Trophoblast cell (in vitro differentiated cells and primary cell): ENCODE results near the gene SULT4A1.

Experiments used
- DNase-seq, 2 donors: peaks; one replicate each; pipeline ENCODE4 v3.0.0-alpha.2; 2016
- H2AFZ ChIP-seq: 2 replicates; pipeline ENCODE4 v1.6.1; 2013; ENCODE audit warnings: low read length, moderate library complexity, mild to moderate bottlenecking; ENCODE audit not compliant: insufficient read depth, poor library complexity
- H2AK5ac ChIP-seq: 2 replicates; pipeline ENCODE4 v1.6.1; 2013; ENCODE audit warnings: mild to moderate bottlenecking, low read length
- H2BK120ac ChIP-seq: 2 replicates; pipeline ENCODE4 v1.6.1; 2013; ENCODE audit warnings: low read length, mild to moderate bottlenecking, moderate library complexity; ENCODE audit not compliant: insufficient read depth, poor library complexity
- H2BK12ac ChIP-seq: 2 replicates; pipeline ENCODE4 v1.6.1; 2013; ENCODE audit warnings: mild to moderate bottlenecking, low read length, moderate library complexity
- H2BK5ac ChIP-seq: 2 replicates; pipeline ENCODE4 v1.6.1; 2013; ENCODE audit warnings: low read length, low read depth, moderate library complexity, mild to moderate bottlenecking; ENCODE audit not compliant: poor library complexity
- H3K14ac ChIP-seq: 2 replicates; pipeline ENCODE4 v1.6.1; 2013; ENCODE audit warnings: mild to moderate bottlenecking, low read length
- H3K18ac ChIP-seq: 2 replicates; pipeline ENCODE4 v1.6.1; 2013; ENCODE audit warnings: mild to moderate bottlenecking, low read length
- H3K23ac ChIP-seq: 2 replicates; pipeline ENCODE4 v1.6.1; 2013; ENCODE audit warnings: low read length
- H3K27ac ChIP-seq: 2 replicates; pipeline ENCODE4 v1.5.1; 2013; ENCODE audit warnings: low read depth, mild to moderate bottlenecking, inconsistent platforms, low read length, moderate library complexity
- H3K27me3 ChIP-seq: 2 replicates; pipeline ENCODE4 v1.6.1; 2013; ENCODE audit warnings: inconsistent platforms, mild to moderate bottlenecking, low read length, moderate library complexity; ENCODE audit not compliant: insufficient read depth
- H3K36me3 ChIP-seq, 2 experiments: 1 replicate in 1 of 2; 2 replicates in 1 of 2; pipeline ENCODE4 v1.6.1; 2013; ENCODE audit warnings: low read length in 2 of 2, mild to moderate bottlenecking in 2 of 2, moderate library complexity in 1 of 2; ENCODE audit not compliant: insufficient read depth in 2 of 2, control insufficient read depth in 1 of 2
- H3K4ac ChIP-seq: 2 replicates; pipeline ENCODE4 v1.6.1; 2013; ENCODE audit warnings: low read depth, mild to moderate bottlenecking, low read length, moderate library complexity
- H3K4me1 ChIP-seq, 2 experiments: 1 replicate in 1 of 2; 2 replicates in 1 of 2; pipeline ENCODE4 v1.6.1; 2013; ENCODE audit warnings: low read length in 2 of 2, mild to moderate bottlenecking in 2 of 2, moderate library complexity in 1 of 2; ENCODE audit not compliant: insufficient read depth in 2 of 2, control insufficient read depth in 1 of 2
- H3K4me2 ChIP-seq: 2 replicates; pipeline ENCODE4 v1.6.1; 2013; ENCODE audit warnings: inconsistent platforms, mild to moderate bottlenecking, low read length, moderate library complexity
- H3K4me3 ChIP-seq: 2 replicates; pipeline ENCODE4 v1.5.1; 2013; ENCODE audit warnings: mild to moderate bottlenecking, low read depth, low read length, inconsistent platforms
- H3K79me1 ChIP-seq: one replicate; pipeline ENCODE4 v1.6.1; 2013; ENCODE audit warnings: low read length
- H3K79me2 ChIP-seq: 2 replicates; pipeline ENCODE4 v1.6.1; 2013; ENCODE audit warnings: low read length, mild to moderate bottlenecking; ENCODE audit not compliant: control insufficient read depth, insufficient read depth, poor library complexity
- H3K9ac ChIP-seq: 2 replicates; pipeline ENCODE4 v1.6.1; 2013; ENCODE audit warnings: mild to moderate bottlenecking, low read length
- H3K9me3 ChIP-seq: 2 replicates; pipeline ENCODE4 v1.6.1; 2013; ENCODE audit warnings: low read depth, mild to moderate bottlenecking, control low read depth, inconsistent platforms, low read length; ENCODE audit not compliant: insufficient read depth
- H4K12ac ChIP-seq: 2 replicates; pipeline ENCODE4 v1.6.1; 2013; ENCODE audit warnings: low read depth, mild to moderate bottlenecking, low read length, moderate library complexity
- H4K8ac ChIP-seq: 2 replicates; pipeline ENCODE4 v1.6.1; 2013; ENCODE audit warnings: low read depth, mild to moderate bottlenecking, low read length, moderate library complexity
- H4K91ac ChIP-seq: one replicate; pipeline ENCODE4 v1.6.1; 2013; ENCODE audit warnings: low read depth, mild to moderate bottlenecking, low read length, moderate library complexity
- WGBS: extraction: QIAGEN DNeasy Blood & Tissue Kit; methylation state at CpG from one replicate; pipeline ENCODE4 v1.1.7; 2013; ENCODE audit warnings: missing lambda C conversion rate; ENCODE audit not compliant: insufficient read length, insufficient coverage; ENCODE audit errors: extremely low coverage; 5-methylcytosine and 5-hydroxymethylcytosine counted together

Gene SULT4A1

DNA sequence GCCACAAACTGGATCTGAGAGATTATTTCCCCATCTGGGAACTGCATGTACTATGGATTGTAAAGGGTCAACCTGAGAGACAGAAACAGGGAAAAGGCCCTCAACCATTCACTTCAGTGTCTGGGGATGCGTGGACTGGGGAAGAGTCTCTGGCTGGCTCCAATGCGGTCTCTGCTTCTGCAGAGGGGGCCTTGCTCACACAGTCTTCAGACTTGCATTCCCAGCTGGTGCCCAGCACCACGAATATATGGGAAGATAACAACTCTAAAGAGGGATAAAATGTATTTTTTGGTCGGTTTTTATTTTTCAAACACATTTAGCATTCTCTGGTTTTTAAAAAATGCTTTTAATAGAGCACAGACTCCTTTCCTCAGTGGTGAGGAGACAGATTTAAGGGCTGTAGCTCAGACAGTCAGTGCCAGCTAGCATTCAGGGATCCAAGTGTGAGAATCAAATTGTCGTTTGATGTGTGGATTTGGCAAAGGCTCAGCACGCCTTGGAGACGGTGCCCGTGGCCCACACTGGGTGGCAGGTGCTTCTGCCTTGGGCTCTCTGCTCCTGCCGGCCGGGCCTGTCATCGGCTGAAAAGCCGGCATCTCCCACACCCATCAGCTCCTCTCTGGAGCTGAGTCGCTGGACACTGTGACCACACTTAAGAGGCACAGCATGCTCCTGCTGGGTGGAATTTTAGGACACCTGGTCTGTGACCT is 42.2 kb downstream of the SULT4A1 start:
- no peaks in the 10 kb centered on the region for H3K4me1 ChIP-seq
- no peak overlapping the region for H3K14ac ChIP-seq
- H3K27ac ChIP-seq, result no peak overlapping the region
- H3K79me2 ChIP-seq, result no peaks in the 10 kb centered on the region
- no peak overlapping the region for H3K9ac ChIP-seq
- no peak overlapping the region for H3K4me2 ChIP-seq
- WGBS, result no CpG with 5 or more reads among the region's 13 CpGs
- H3K36me3 ChIP-seq, result no peaks in the 10 kb centered on the region
- H2BK12ac ChIP-seq, result no peak overlapping the region
- DNase-seq, result no peak
- no peak overlapping the region for H4K8ac ChIP-seq
- no peak overlapping the region for H4K12ac ChIP-seq
- no peak overlapping the region for H3K4ac ChIP-seq
- H2AFZ ChIP-seq, result no peak overlapping the region
- H2BK120ac ChIP-seq, result no peak overlapping the region
- H2AK5ac ChIP-seq, result no peak overlapping the region
- H3K79me1 ChIP-seq, result no peaks in the 10 kb centered on the region
- no peak overlapping the region for H3K4me3 ChIP-seq
- no peak overlapping the region for H3K23ac ChIP-seq
- H3K27me3 ChIP-seq, result no peaks in the 10 kb centered on the region
- no peak overlapping the region for H2BK5ac ChIP-seq
- no peak overlapping the region for H3K18ac ChIP-seq
- H4K91ac ChIP-seq, result no peak overlapping the region
- H3K9me3 ChIP-seq, result peaks cover 6% of the 10 kb centered on the region

DNA sequence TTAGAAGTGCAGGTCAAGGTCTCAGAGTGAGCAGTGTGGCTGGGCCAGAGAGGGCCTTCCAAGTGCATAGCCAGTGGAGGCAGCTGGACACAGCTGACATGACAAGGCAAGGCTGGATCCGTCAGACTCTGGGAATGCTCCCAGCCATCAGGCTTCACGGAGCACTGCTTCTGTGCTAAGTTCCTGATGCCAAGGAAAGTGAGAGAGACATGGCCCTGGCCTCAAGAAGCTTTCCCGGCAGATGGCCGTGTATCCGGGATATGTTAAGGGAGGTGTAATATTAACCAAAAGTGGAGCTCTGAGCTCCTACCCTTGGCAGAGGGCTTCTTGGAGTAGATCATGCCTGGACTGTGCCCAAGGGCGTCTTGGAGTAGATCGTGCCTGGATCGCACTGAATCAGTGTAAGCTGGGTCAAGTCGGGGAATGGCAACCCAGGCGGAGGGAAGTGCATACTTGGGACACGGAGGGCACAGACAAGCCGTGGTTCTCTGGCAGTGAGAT is 42.8 kb downstream of the SULT4A1 start:
- H3K9ac ChIP-seq, result no peak overlapping the region
- H4K91ac ChIP-seq, result no peak overlapping the region
- peaks cover 6% of the 10 kb centered on the region for H3K9me3 ChIP-seq
- no peaks in the 10 kb centered on the region for H3K79me2 ChIP-seq
- no peak overlapping the region for H4K8ac ChIP-seq
- H2BK12ac ChIP-seq, result no peak overlapping the region
- H2AK5ac ChIP-seq, result no peak overlapping the region
- DNase-seq, result no peak
- no peak overlapping the region for H3K23ac ChIP-seq
- H3K27ac ChIP-seq, result no peak overlapping the region
- no peak overlapping the region for H2BK120ac ChIP-seq
- no peaks in the 10 kb centered on the region for H3K79me1 ChIP-seq
- H4K12ac ChIP-seq, result no peak overlapping the region
- no peak overlapping the region for H3K4me3 ChIP-seq
- WGBS, result no CpG with 5 or more reads among the region's 12 CpGs
- no peak overlapping the region for H3K18ac ChIP-seq
- no peak overlapping the region for H3K14ac ChIP-seq
- no peaks in the 10 kb centered on the region for H3K4me1 ChIP-seq
- no peaks in the 10 kb centered on the region for H3K27me3 ChIP-seq
- H3K4ac ChIP-seq, result no peak overlapping the region
- no peak overlapping the region for H2BK5ac ChIP-seq
- H2AFZ ChIP-seq, result no peak overlapping the region
- no peak overlapping the region for H3K4me2 ChIP-seq
- no peaks in the 10 kb centered on the region for H3K36me3 ChIP-seq

DNA sequence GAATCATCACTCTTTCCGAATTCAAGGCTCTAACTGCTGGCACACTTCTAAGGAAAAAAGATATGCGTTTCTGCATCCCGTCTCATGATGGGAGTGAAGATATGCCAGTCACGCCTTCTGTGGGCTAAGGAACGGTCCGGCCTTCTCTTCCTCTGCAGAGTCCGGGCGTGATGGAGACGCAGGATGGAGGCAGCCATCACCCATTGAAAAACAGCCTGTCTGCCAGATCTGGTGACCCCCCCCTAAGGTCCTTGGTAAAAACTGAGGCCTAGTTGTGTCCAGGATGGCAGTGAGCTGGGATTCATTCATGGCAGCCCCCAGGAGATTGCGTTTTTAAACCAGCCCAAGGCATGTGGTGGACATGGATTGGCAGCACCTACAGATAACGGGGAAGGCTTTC is 43.3 kb downstream of the SULT4A1 start:
- H4K8ac ChIP-seq, result no peak overlapping the region
- no peak overlapping the region for H2AFZ ChIP-seq
- no peaks in the 10 kb centered on the region for H3K27me3 ChIP-seq
- no peak overlapping the region for H3K14ac ChIP-seq
- H3K4ac ChIP-seq, result no peak overlapping the region
- H4K91ac ChIP-seq, result no peak overlapping the region
- no peaks in the 10 kb centered on the region for H3K4me1 ChIP-seq
- H3K36me3 ChIP-seq, result no peaks in the 10 kb centered on the region
- no peak overlapping the region for H3K27ac ChIP-seq
- WGBS, result no CpG with 5 or more reads among the region's 11 CpGs
- no peak overlapping the region for H2BK12ac ChIP-seq
- H4K12ac ChIP-seq, result no peak overlapping the region
- no peaks in the 10 kb centered on the region for H3K79me2 ChIP-seq
- H2BK120ac ChIP-seq, result no peak overlapping the region
- H3K9me3 ChIP-seq, result peaks cover 6% of the 10 kb centered on the region
- H2BK5ac ChIP-seq, result no peak overlapping the region
- H3K9ac ChIP-seq, result no peak overlapping the region
- H3K4me3 ChIP-seq, result no peak overlapping the region
- DNase-seq, result no peak
- no peak overlapping the region for H2AK5ac ChIP-seq
- H3K18ac ChIP-seq, result no peak overlapping the region
- no peak overlapping the region for H3K23ac ChIP-seq
- no peaks in the 10 kb centered on the region for H3K79me1 ChIP-seq
- H3K4me2 ChIP-seq, result no peak overlapping the region

- DNase-seq, result no peak
- no CpG with 5 or more reads among the region's 9 CpGs for WGBS
- H3K18ac ChIP-seq, result no peak overlapping the region
- no peak overlapping the region for H2AFZ ChIP-seq
- H3K9me3 ChIP-seq, result peaks cover 7% of the 10 kb centered on the region
- no peak overlapping the region for H3K14ac ChIP-seq
- H4K91ac ChIP-seq, result no peak overlapping the region
- H3K4ac ChIP-seq, result no peak overlapping the region
- no peak overlapping the region for H4K8ac ChIP-seq
- no peak overlapping the region for H3K4me3 ChIP-seq
- H3K36me3 ChIP-seq, result no peaks in the 10 kb centered on the region
- H3K79me1 ChIP-seq, result peaks cover 2% of the 10 kb centered on the region
- no peak overlapping the region for H2BK120ac ChIP-seq
- peaks cover 2% of the 10 kb centered on the region for H3K79me2 ChIP-seq
- H2AK5ac ChIP-seq, result no peak overlapping the region
- H3K27me3 ChIP-seq, result no peaks in the 10 kb centered on the region
- no peak overlapping the region for H2BK12ac ChIP-seq
- no peak overlapping the region for H3K23ac ChIP-seq
- peaks cover 4 to 6% of the 10 kb centered on the region in 2 experiments for H3K4me1 ChIP-seq
- no peak overlapping the region for H2BK5ac ChIP-seq
- no peak overlapping the region for H3K9ac ChIP-seq
- no peak overlapping the region for H3K27ac ChIP-seq
- no peak overlapping the region for H4K12ac ChIP-seq
- H3K4me2 ChIP-seq, result no peak overlapping the region
Observed at GRCh38 chr22:43817402-43817801, 44.9 kb downstream of the SULT4A1 start.
